Endothelial cell of umbilical vein (primary cell): ENCODE results near the gene LHX4. TPM values are rescaled to one million over a fixed set of nuclear protein-coding genes. Genes with fewer than 3 reads are reported as not detected.

Experiments
- BruUV-seq: library from RNA; stranded (reverse); fragments of 400-500 nt; replicated peaks from 2 replicates; lab custom pipeline; 2021; lab: Mats Ljungman, UMichigan
- CTCF ChIA-PET: fragments of 300-600, 350-600 bp; sonication (Branson Sonifier 250); formaldehyde crosslinking; loops from one replicate; lab custom pipeline; 2021; ENCODE audit warnings: antibody characterized with exemption, inconsistent platforms; lab: Charles Lee
- POLR2A ChIA-PET: fragments of 300-600, 350-600 bp; sonication (Branson Sonifier 250); formaldehyde crosslinking; loops from one replicate; lab custom pipeline; 2021; ENCODE audit warnings: antibody characterized with exemption, inconsistent platforms; lab: Charles Lee
- DNase-seq: peaks from one replicate; pipeline ENCODE4 v3.0.0-alpha.2; 2011; ENCODE audit warnings: low read depth, low spot score
- FAIRE-seq: peaks from 2 replicates; lab custom pipeline; 2011; peaks lifted over from hg19 to GRCh38; lab: Jason Lieb, UNC
- H2AFZ ChIP-seq: 2 replicates; pipeline ENCODE4 v1.6.0; 2012; ENCODE audit warnings: low read depth, low read length, control low read depth, inconsistent platforms
- H3K27ac ChIP-seq: 2 replicates; pipeline ENCODE4 v1.5.1; 2011; ENCODE audit warnings: low read depth, mild to moderate bottlenecking, control low read depth, low read length, moderate library complexity; ENCODE audit not compliant: insufficient read depth
- H3K27me3 ChIP-seq, 2 experiments: 2 replicates each; pipeline versions ENCODE4 v1.6.0 to v1.6.1; 2011; ENCODE audit warnings: low read length in 2 of 2, mixed read lengths in 1 of 2; ENCODE audit not compliant: control insufficient read depth in 2 of 2, insufficient read depth in 2 of 2
- H3K36me3 ChIP-seq, 2 experiments: 2 replicates in 1 of 2; 3 replicates in 1 of 2; pipeline ENCODE4 v1.5.1; 2011; ENCODE audit warnings: low read length in 2 of 2, mild to moderate bottlenecking in 1 of 2, moderate library complexity in 1 of 2; ENCODE audit not compliant: control insufficient read depth in 2 of 2, insufficient read depth in 2 of 2; ENCODE audit errors: extremely low read depth in 1 of 2
- H3K4me1 ChIP-seq: 3 replicates; pipeline ENCODE4 v1.5.1; 2011; ENCODE audit warnings: mild to moderate bottlenecking, low read length; ENCODE audit not compliant: control insufficient read depth, insufficient read depth; ENCODE audit errors: extremely low read depth
- H3K4me2 ChIP-seq: 2 replicates; pipeline ENCODE4 v1.6.1; 2011; ENCODE audit warnings: low read length, control low read depth, mixed read lengths; ENCODE audit not compliant: insufficient read depth
- H3K4me3 ChIP-seq, 3 experiments: fragments of 200-600 bp in 1 of 3; sonication (generic), shearing (Covaris generic) in 1 of 3; replicated peaks in 1 of 3; 2 replicates each; pipeline ENCODE4 v1.5.1; 2011 to 2016; ENCODE audit warnings: control low read depth in 3 of 3, low read length in 3 of 3, mild to moderate bottlenecking in 2 of 3, inconsistent platforms in 1 of 3, low read depth in 1 of 3, moderate library complexity in 1 of 3; ENCODE audit not compliant: insufficient read depth in 1 of 3
- H3K79me2 ChIP-seq: 2 replicates; pipeline ENCODE4 v1.6.0; 2012; ENCODE audit warnings: low read length, inconsistent platforms; ENCODE audit not compliant: control insufficient read depth, insufficient read depth
- H3K9ac ChIP-seq: replicated peaks from 2 replicates; pipeline ENCODE3; 2011; ENCODE audit warnings: low read length, control low read depth; ENCODE audit not compliant: insufficient read depth; ENCODE audit errors: extremely low read depth
- H3K9me1 ChIP-seq: replicated peaks from 3 replicates; pipeline ENCODE4 v1.6.0; 2011; ENCODE audit warnings: mild to moderate bottlenecking, low read length; ENCODE audit not compliant: control insufficient read depth, insufficient read depth; ENCODE audit errors: extremely low read depth
- H3K9me3 ChIP-seq: replicated peaks from 2 replicates; pipeline ENCODE4 v1.5.1; 2012; ENCODE audit warnings: low read length, inconsistent platforms; ENCODE audit not compliant: control insufficient read depth, insufficient read depth
- H4K20me1 ChIP-seq: replicated peaks from 2 replicates; pipeline ENCODE3; 2011; ENCODE audit warnings: mild to moderate bottlenecking, low read length; ENCODE audit not compliant: control insufficient read depth, insufficient read depth; ENCODE audit errors: extremely low read depth
- CTCF ChIP-seq, 2 donors: IDR thresholded peaks; 1 replicate in 1 of 2; 2 replicates in 1 of 2; pipeline ENCODE4 v1.5.1; 2011; ENCODE audit warnings: low read length in 2 of 2, mild to moderate bottlenecking in 2 of 2, moderate library complexity in 2 of 2, control low read depth in 1 of 2, inconsistent platforms in 1 of 2, low read depth in 1 of 2; ENCODE audit not compliant: insufficient read depth in 1 of 2; ENCODE audit errors: extremely low read depth in 1 of 2
- EZH2 ChIP-seq: IDR thresholded peaks from 2 replicates; pipeline ENCODE4 v1.6.1; 2012; ENCODE audit warnings: borderline replicate concordance, low read depth, mild to moderate bottlenecking, moderate library complexity, low read length, inconsistent platforms; ENCODE audit not compliant: severe bottlenecking
- FOS ChIP-seq: IDR thresholded peaks from 2 replicates; pipeline ENCODE4 v1.6.1; 2011; ENCODE audit warnings: mild to moderate bottlenecking, low read length, moderate library complexity, borderline replicate concordance; ENCODE audit not compliant: insufficient read depth
- GATA2 ChIP-seq: IDR thresholded peaks from 2 replicates; pipeline ENCODE4 v1.7.0; 2011; ENCODE audit warnings: low read depth, mild to moderate bottlenecking, moderate library complexity, mixed read lengths, low read length; ENCODE audit not compliant: insufficient read length, insufficient read depth
- JUN ChIP-seq: IDR thresholded peaks from 2 replicates; pipeline ENCODE4 v1.6.1; 2011; ENCODE audit warnings: borderline replicate concordance, low read depth; ENCODE audit not compliant: insufficient read length, insufficient read depth
- MAX ChIP-seq: IDR thresholded peaks from 2 replicates; pipeline ENCODE4 v1.6.1; 2011; ENCODE audit not compliant: insufficient read depth, insufficient read length
- MYC ChIP-seq: IDR thresholded peaks from one replicate; pipeline ENCODE4 v1.6.1; 2011; ENCODE audit warnings: mild to moderate bottlenecking, low read depth, low read length
- POLR2A ChIP-seq: IDR thresholded peaks from 2 replicates; pipeline ENCODE4 v1.6.1; 2012; ENCODE audit warnings: low read depth, mild to moderate bottlenecking, control low read depth, low read length
- POLR2AphosphoS5 ChIP-seq: IDR thresholded peaks from 2 replicates; pipeline ENCODE4 v1.6.1; 2012; ENCODE audit warnings: low read depth, mild to moderate bottlenecking, control low read depth, low read length, moderate library complexity; ENCODE audit not compliant: insufficient read depth
- dilution Hi-C: fragments of 300-500 bp; cut with MboI; formaldehyde crosslinking; loops from one replicate; pipeline ENCODE4 v1.15.0; 2019; ENCODE audit warnings: low sequenced_read_pairs; ENCODE audit not compliant: extremely low pct_ligation_motif_present
- intact Hi-C: fragments of 100-400 bp; cut with micrococcal nuclease; formaldehyde crosslinking; loops from one replicate; pipeline ENCODE4 v1.10.0; 2022
- polyA plus RNA-seq, 4 experiments: library from polyadenylated mRNA; depleted of rRNA in 3 of 4; stranded (reverse) in 3 of 4; unstranded in 1 of 4; fragments of >200 nt; gene quantifications; 2 replicates each; pipeline versions ENCODE4 v1.2.1 to v1.2.3, GENCODE V29; 2011 to 2012; ENCODE audit warnings: missing spikeins in 1 of 4
- total RNA-seq: library from RNA; stranded (reverse); gene quantifications from 2 replicates; pipeline ENCODE4 v1.2.3, GENCODE V29; 2021

The LHX4 gene
- total and polyA plus RNA-seq, 2 donors (not counting 3 experiments of a cell fraction or from before 2014, with no cell fraction given), result not detected

DNA sequence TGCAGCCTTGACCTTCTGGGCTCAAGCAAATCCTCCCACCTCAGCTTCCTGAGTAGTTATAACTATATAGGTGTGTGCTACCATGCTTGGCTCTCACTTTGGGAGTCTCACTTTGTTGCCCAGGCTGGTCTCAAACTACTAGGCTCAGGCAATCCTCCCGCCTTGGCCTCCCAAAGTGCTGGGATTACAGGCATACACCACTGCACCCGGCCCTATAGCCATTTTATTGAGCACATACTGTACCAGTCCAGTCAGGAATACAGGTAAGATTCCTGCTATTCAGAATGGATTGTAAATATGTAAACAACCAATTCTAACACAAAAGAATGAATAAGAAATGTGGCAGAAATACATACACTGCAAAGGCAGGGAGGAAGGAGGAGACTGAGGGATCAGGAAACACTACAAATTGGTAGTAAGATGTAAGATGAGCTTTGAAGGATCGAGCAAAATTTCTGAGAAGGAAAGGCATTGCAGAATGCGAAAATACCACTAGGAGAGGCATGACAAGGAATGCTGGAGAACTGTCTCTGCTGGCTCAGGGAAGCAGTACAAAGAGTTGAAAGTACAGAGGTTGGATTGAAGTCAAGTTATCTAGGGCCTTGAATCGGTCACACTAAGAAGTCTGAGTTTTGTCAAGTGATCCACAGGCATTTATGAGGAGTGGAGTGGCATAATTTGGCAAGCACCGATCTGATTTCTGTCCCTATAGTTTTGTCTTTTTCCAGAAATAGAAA, 60.4 kb downstream of the LHX4 start:
- Histone ChIP-seq H3K36me3 (no peaks in the 10 kb centered on the region), H3K27ac (no peak overlapping the region), H3K4me2 (no peak overlapping the region), H3K4me1 (no peaks in the 10 kb centered on the region), H2AFZ (no peak overlapping the region), H3K4me3 (no peak overlapping the region), H4K20me1 (no peaks in the 10 kb centered on the region), H3K9me1 (no peaks in the 10 kb centered on the region), H3K27me3 (no peaks in the 10 kb centered on the region), H3K79me2 (no peaks in the 10 kb centered on the region), H3K9me3 (no peaks in the 10 kb centered on the region), H3K9ac (no peak overlapping the region)
- ChIA-PET POLR2A (no interaction called here), CTCF (interaction anchor here (0.8 kb wide), 1 partner anchor 65 kb away, joined by 3 read pairs; no protein-coding TSS in a partner anchor)
- intact Hi-C loops (no loop called here), dilution Hi-C loops (no loop called here)
- no peak for FAIRE-seq
- no TSS peak for BruUV-seq
- TF ChIP-seq MYC, result no peak
- TF ChIP-seq GATA2, result no peak
- TF ChIP-seq JUN, result no peak
- TF ChIP-seq EZH2, result no peak
- TF ChIP-seq CTCF (IDR thresholded peaks at IDR 0.05; ENCODE audit: extremely low read depth in 1 of 2, insufficient read depth in 1 of 2, low read depth in 1 of 2, low read length in 2 of 2), result no peak
- no peak for TF ChIP-seq MAX
- no peak for TF ChIP-seq POLR2AphosphoS5
- no peak for TF ChIP-seq POLR2A
- no peak for TF ChIP-seq FOS
- DNase-seq, result no peak
